ENCODE results near the gene CUTC.

DNA sequence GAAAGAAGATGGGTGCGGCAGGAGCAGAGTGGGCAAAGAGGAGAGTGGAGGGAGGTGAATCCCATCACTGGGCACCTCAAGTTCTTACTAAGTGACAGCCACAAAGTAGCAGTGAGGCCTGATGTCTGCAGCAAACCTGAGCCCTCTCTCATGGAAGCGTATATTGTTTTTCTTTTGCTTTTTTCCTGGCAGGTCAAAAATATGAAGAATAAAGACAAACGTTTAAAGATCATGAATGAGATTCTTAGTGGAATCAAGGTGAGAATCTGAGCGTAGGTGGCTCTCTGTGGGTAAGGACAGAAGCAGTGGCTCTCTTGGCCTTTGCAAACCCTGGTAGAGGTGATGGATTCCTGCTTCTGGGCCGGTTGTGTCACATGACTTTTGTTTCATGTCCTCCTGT lies 73.2 kb downstream of the CUTC start:
- no peak for TF ChIP-seq CTCF (IDR thresholded peaks at IDR 0.05)
- TF ChIP-seq POLR2A (IDR thresholded peaks at IDR 0.05; ENCODE audit: low read length), result no peak
- TF ChIP-seq, protein P1, sequence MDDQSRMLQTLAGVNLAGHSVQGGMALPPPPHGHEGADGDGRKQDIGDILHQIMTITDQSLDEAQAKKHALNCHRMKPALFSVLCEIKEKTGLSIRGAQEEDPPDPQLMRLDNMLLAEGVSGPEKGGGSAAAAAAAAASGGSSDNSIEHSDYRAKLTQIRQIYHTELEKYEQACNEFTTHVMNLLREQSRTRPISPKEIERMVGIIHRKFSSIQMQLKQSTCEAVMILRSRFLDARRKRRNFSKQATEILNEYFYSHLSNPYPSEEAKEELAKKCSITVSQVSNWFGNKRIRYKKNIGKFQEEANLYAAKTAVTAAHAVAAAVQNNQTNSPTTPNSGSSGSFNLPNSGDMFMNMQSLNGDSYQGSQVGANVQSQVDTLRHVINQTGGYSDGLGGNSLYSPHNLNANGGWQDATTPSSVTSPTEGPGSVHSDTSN (IDR thresholded peaks at IDR 0.05), result no peak

Measured in A549 (cell line).